ENCODE measurements around the gene PHOSPHO2. TPM values are rescaled to one million over a fixed set of nuclear protein-coding genes. Genes with fewer than 3 reads are reported as not detected.
"Not testable (repeated sequence)": the region's sequence is repeated elsewhere in the genome, so short reads cannot be mapped to it uniquely, and the experiment has no call there.

Gene PHOSPHO2
- total RNA-seq, 1 donor from 2014 or later, result 5.5 TPM

GRCh38 chr2:169693360-169693759 is 909 bp upstream of the PHOSPHO2 start:
- ATAC-seq (no peak), DNase-seq (no peak)
- H3K9me3 ChIP-seq, result no peaks in the 10 kb centered on the region
- H3K36me3 ChIP-seq, result no peaks in the 10 kb centered on the region
- TF ChIP-seq CTCF (IDR thresholded peaks at IDR 0.05), result peak; percentile 21
- H3K4me1 ChIP-seq, result peaks cover 5% of the 10 kb centered on the region
- no peaks in the 10 kb centered on the region for H3K27me3 ChIP-seq
- H3K4me3 ChIP-seq, result peak overlapping the region; percentile 73
- intact Hi-C loops (cut with DNase I), result no loop called here
- no peak overlapping the region for H3K27ac ChIP-seq

- intact Hi-C loops (cut with DNase I), result no loop called here
- no peak for TF ChIP-seq CTCF (IDR thresholded peaks at IDR 0.05)
- peak overlapping the region; percentile 93 for H3K27ac ChIP-seq
These were observed 608 bp downstream of the PHOSPHO2 start for GRCh38 chr2:169694894-169695260.

DNA sequence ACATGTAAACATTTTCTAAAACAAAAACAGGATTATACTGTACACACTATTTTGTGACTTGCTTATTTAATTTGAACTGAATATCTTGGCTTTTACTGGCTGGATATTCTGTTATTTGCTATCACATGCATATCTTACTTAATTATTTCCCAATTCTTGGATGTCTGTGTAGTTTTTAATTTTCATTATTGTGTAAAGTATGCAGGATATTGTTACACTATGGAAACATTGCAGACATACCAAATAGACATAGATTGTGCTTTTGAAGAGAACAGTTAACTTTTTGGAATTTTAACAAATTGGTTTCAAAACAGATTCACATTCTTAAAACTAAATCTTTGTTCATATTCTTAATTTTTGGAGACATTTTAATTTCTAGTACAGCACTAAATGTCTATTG is 2.1 kb downstream of the PHOSPHO2 start:
- Histone ChIP-seq H3K4me1 (peaks cover 5% of the 10 kb centered on the region), H3K4me3 (no peak overlapping the region), H3K9me3 (no peaks in the 10 kb centered on the region), H3K27me3 (no peaks in the 10 kb centered on the region), H3K27ac (no peak overlapping the region), H3K36me3 (peaks cover 6% of the 10 kb centered on the region)
- DNase-seq (no peak), ATAC-seq (no peak)
- intact Hi-C loops (cut with DNase I), result no loop called here
- TF ChIP-seq CTCF (IDR thresholded peaks at IDR 0.05), result no peak

More at GRCh38 chr2:169694894-169695260, 608 bp downstream of the PHOSPHO2 start:
- H3K4me3 ChIP-seq, result peak overlapping the region; percentile 73
- DNase-seq (no peak), ATAC-seq (no peak)
- H3K4me1 ChIP-seq, result peaks cover 5% of the 10 kb centered on the region
- peaks cover 6% of the 10 kb centered on the region for H3K36me3 ChIP-seq
- no peaks in the 10 kb centered on the region for H3K27me3 ChIP-seq
- no peaks in the 10 kb centered on the region for H3K9me3 ChIP-seq

DNA sequence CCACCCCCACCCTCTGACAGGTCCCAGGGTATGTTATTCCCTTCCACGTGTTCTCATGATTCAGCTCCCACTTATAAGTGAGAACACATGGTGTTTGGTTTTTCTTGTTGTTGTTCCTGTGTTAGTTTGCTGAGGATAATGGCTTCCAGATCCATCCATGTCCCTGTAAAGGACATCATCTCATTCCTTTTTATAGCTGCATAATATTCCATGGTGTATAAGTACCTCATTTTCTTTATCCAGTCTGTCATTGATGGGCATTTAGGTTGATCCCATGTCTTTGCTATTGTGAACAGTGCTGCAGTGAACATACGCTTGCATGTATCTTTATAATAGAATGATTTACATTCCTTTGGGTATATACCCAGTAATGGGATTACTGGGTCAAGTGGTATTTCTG is 4.9 kb downstream of the PHOSPHO2 start:
- H3K9me3 ChIP-seq; DNase-seq; ATAC-seq; H3K4me3 ChIP-seq; H3K4me1 ChIP-seq; H3K36me3 ChIP-seq; intact Hi-C loops (cut with DNase I); H3K27me3 ChIP-seq; H3K27ac ChIP-seq: not testable (repeated sequence)

DNA sequence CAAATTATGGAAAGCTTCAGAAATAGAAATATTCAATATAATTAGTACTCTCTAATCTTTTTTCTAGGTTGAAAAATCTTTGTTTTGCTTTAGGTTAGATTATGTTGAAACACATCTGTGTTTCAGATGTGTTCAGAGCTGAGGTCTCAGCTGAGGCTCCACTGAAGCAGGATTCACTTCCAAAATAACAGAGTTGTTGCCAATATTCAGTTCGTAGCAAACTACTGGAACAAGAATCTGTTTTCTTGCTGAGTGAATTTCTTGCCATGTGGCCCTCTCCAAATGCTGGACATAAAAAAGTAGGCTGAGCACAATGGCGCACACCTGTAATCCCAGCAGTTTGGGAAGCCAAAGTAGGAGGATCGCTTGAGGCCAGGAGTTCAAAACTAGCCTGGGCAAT is 8.7 kb downstream of the PHOSPHO2 start:
- peaks cover 6% of the 10 kb centered on the region for H3K36me3 ChIP-seq
- H3K9me3 ChIP-seq, result no peaks in the 10 kb centered on the region
- intact Hi-C loops (cut with DNase I), result no loop called here
- H3K4me1 ChIP-seq, result no peaks in the 10 kb centered on the region
- no peak overlapping the region for H3K4me3 ChIP-seq
- ATAC-seq, result no peak
- H3K27me3 ChIP-seq, result no peaks in the 10 kb centered on the region
- no peak overlapping the region for H3K27ac ChIP-seq
- DNase-seq, result no peak
- no peak for TF ChIP-seq CTCF (IDR thresholded peaks at IDR 0.05)

GRCh38 chr2:169704160-169704708 is 10.0 kb downstream of the PHOSPHO2 start:
- H3K9me3 ChIP-seq, result no peaks in the 10 kb centered on the region
- no peaks in the 10 kb centered on the region for H3K27me3 ChIP-seq
- H3K36me3 ChIP-seq, result peaks cover under 1% of the 10 kb centered on the region
- no peak overlapping the region for H3K27ac ChIP-seq
- DNase-seq, result no peak
- intact Hi-C loops (cut with DNase I), result no loop called here
- ATAC-seq, result no peak
- no peaks in the 10 kb centered on the region for H3K4me1 ChIP-seq
- no peak overlapping the region for H3K4me3 ChIP-seq
- TF ChIP-seq CTCF (IDR thresholded peaks at IDR 0.05), result no peak

Data from upper lobe of right lung (tissue), 1 donor.